Breast epithelium (tissue), 3 donors: ENCODE measurements around the gene AK1.

ENCODE experiments used
- CTCF ChIP-seq, 3 donors: fragments of 450-650 bp; IDR thresholded peaks; one replicate each; pipeline ENCODE4 v1.5.1; 2016 to 2017; ENCODE audit warnings: antibody characterized with exemption in 3 of 3, mild to moderate bottlenecking in 3 of 3, moderate library complexity in 3 of 3
- POLR2A ChIP-seq: fragments of 450-650 bp; IDR thresholded peaks from one replicate; pipeline ENCODE4 v1.6.1; 2016; ENCODE audit warnings: antibody characterized with exemption, mild to moderate bottlenecking, moderate library complexity

GRCh38 chr9:127923771-127924170 lies 46.3 kb upstream of the AK1 start:
- TF ChIP-seq POLR2A (no peak), CTCF (IDR thresholded peaks at IDR 0.05) (no peak)
